Activated CD8-positive, alpha-beta memory T cell treated with anti-CD3 and anti-CD28 coated beads for 36 hours (primary cell): ENCODE measurements around the gene PDE4A. TPM values are rescaled to one million over a fixed set of nuclear protein-coding genes. Genes with fewer than 3 reads are reported as not detected.

Source experiments
- CTCF ChIA-PET: fragments of 350-600 bp; sonication (Branson Sonifier 250); formaldehyde crosslinking; loops from one replicate; lab custom pipeline; 2021; ENCODE audit warnings: antibody characterized with exemption; lab: Charles Lee
- POLR2A ChIA-PET: fragments of 350-600 bp; sonication (Branson Sonifier 250); formaldehyde crosslinking; loops from one replicate; lab custom pipeline; 2021; ENCODE audit warnings: antibody characterized with exemption; lab: Charles Lee
- total RNA-seq, 2 experiments: library from RNA; stranded (reverse); gene quantifications; one replicate each; pipeline ENCODE4 v1.2.3, GENCODE V29; 2021

PDE4A gene
- total RNA-seq, 2 experiments from 2014 or later, result 30.3 to 31.2 TPM

DNA sequence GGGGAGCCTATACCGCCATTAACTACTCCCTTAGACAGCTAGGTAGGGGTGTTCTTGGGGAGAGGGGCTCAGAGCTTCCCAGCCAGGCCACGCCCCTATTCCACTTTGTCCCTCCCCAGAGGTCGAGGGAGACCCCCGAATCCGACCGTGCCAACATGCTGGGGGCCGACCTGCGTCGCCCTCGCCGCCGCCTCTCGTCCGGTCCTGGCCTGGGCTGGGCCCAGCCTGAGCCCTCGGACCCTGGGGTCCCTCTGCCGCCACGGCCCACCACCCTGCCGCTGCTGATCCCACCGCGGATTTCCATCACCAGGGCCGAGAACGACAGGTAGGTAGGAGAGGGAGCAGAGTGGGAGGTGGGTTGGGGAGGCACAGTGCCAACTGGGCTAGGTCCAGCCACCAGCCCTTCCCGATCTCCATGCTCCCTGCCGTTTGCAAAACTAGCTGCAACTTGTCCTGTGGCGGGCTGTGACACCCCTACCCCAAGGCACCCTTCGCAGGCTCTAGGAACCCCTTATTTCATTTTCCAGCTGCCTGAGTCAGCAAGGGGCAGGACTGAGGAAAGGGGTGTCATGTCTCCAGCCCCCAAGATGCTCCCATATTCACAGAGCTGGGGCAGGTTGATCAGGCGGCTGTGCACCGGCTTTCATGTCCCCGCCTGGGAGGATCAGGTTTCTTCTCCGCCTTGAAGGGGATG, 2.6 kb upstream of the PDE4A start:
- CTCF ChIA-PET, result interaction anchor here (0.6 to 22.5 kb wide), 13 partner anchors 9 to 314 kb away, joined by 3 to 647 read pairs (median 3); partner anchors contain the start of genes CDC37, ICAM1 and PDE4A

DNA sequence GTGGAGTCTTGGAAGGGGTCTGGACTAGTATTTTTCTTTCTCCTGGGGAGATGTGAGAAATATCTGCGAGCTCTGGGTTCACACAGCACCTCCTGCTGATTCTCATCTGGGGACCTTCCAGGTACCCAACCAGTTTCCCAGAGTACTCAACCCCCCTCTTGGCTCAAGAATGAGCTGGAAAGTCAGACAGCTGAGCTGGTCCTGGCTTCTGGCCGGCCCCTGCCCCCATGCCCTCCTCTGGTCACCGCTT, 2.2 kb upstream of the PDE4A start:
- ChIA-PET POLR2A (interaction anchor here (1.1 to 4.3 kb wide), 3 partner anchors 9 to 13 kb away, joined by 5 to 27 read pairs (median 12); partner anchors contain the start of gene CDC37), CTCF (interaction anchor here (0.6 to 22.5 kb wide), 10 partner anchors 8 to 960 kb away, joined by 3 to 647 read pairs (median 4); partner anchors contain the start of genes CDC37, ICAM1, KRI1 and PDE4A)

More for the DNA sequence above, 2.6 kb upstream of the PDE4A start:
- POLR2A ChIA-PET, result interaction anchor here (1.1 to 4.3 kb wide), 3 partner anchors 9 to 13 kb away, joined by 5 to 27 read pairs (median 12); partner anchors contain the start of gene CDC37

- CTCF ChIA-PET, result interaction anchor here (0.6 to 22.5 kb wide), 11 partner anchors 8 to 960 kb away, joined by 3 to 647 read pairs (median 3); partner anchors contain the start of genes CDC37, DNMT1, ICAM1 and KRI1
- POLR2A ChIA-PET, result interaction anchor here (0.6 to 4.3 kb wide), 4 partner anchors 9 to 19 kb away, joined by 5 to 27 read pairs (median 8); partner anchors contain the start of gene CDC37
Observed at GRCh38 chr19:10418485-10419199, 1.7 kb upstream of the PDE4A start.

- POLR2A ChIA-PET, result interaction anchor here (0.6 to 4.3 kb wide), 4 partner anchors 8 to 18 kb away, joined by 5 to 27 read pairs (median 8); partner anchors contain the start of gene CDC37
- CTCF ChIA-PET, result interaction anchor here (0.6 to 22.5 kb wide), 4 partner anchors 7 to 224 kb away, joined by 3 to 647 read pairs (median 325); partner anchors contain the start of genes CDC37, DNMT1 and PDE4A
Observed at GRCh38 chr19:10419200-10419645, 1.1 kb upstream of the PDE4A start.

GRCh38 chr19:10419646-10420443, 493 bp upstream of the PDE4A start:
- ChIA-PET POLR2A (interaction anchor here (0.5 to 4.3 kb wide), 5 partner anchors 8 to 454 kb away, joined by 3 to 27 read pairs (median 7); partner anchors contain the start of gene CDC37), CTCF (interaction anchor here (1.3 to 22.5 kb wide), 4 partner anchors 7 to 139 kb away, joined by 4 to 647 read pairs (median 330); partner anchors contain the start of genes CDC37 and PDE4A)

- ChIA-PET CTCF (interaction anchor here (1.3 to 22.5 kb wide), 5 partner anchors 9 to 163 kb away, joined by 3 to 647 read pairs (median 4); partner anchors contain the start of gene CDC37), POLR2A (interaction anchor here (0.6 to 1.8 kb wide), 5 partner anchors 8 to 18 kb away, joined by 3 to 7 read pairs (median 6); partner anchors contain the start of gene CDC37)
Observed at GRCh38 chr19:10421240-10422045, 1.1 kb downstream of the PDE4A start.

GRCh38 chr19:10422046-10422461, 1.7 kb downstream of the PDE4A start:
- ChIA-PET POLR2A (interaction anchor here (0.6 to 1.8 kb wide), 3 partner anchors 9 to 17 kb away, joined by 3 to 6 read pairs (median 6); no protein-coding TSS in a partner anchor), CTCF (interaction anchor here (1.3 to 22.5 kb wide), 4 partner anchors 9 to 163 kb away, joined by 3 to 647 read pairs (median 8); partner anchors contain the start of gene CDC37)

DNA sequence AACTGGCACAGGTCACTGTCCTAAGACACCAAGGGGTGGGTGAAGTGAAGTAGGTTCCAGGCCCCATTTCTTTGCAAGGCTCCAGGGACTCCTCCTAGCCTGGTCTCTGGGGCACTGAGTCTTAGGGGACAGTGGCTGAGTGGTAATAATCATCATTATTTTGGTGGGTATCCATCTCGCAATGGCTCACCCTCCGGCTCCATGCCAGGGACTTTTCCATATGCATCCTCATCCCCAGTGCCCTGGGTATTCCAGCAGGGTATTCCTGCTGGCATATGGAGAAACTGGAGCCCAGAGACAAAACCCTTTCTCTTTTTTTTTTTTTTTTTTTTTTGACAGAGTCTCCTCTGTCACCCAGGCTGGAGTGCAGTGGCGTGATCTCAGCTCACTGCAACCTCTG, 2.5 kb downstream of the PDE4A start:
- ChIA-PET POLR2A (no interaction called here), CTCF (interaction anchor here (0.7 to 22.5 kb wide), 6 partner anchors 13 to 380 kb away, joined by 3 to 647 read pairs (median 4); partner anchors contain the start of genes CDC37 and ICAM1)

- POLR2A ChIA-PET, result interaction anchor here (0.5 to 1.2 kb wide), 2 partner anchors 12 to 18 kb away, joined by 3 to 5 read pairs; no protein-coding TSS in a partner anchor
- CTCF ChIA-PET, result interaction anchor here (1.2 to 22.5 kb wide), 4 partner anchors 12 to 153 kb away, joined by 3 to 647 read pairs (median 4); partner anchors contain the start of genes CDC37 and ICAM1
Observed at GRCh38 chr19:10424011-10424637, 3.8 kb downstream of the PDE4A start.

DNA sequence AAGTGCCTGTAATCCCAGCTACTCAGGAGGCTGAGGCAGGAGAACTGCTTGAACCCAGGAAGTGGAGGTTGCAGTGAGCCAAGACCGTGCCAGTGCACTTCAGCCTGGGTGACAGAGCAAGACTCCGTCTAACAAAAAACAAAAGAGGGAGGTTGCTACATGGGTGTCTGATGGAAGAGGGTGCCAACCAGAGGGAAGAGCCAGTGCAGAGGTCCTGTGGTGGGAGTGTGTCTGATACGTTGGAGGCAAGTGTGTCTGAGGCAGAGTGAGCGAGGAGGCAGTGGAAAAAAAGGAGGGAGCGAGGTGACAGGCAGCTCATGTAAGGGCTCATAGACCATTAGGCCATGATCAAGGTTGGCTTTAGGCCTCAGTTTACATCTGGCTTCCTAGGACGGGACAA, 6.8 kb downstream of the PDE4A start:
- ChIA-PET CTCF (interaction anchor here (0.6 to 22.5 kb wide), 4 partner anchors 19 to 217 kb away, joined by 3 to 647 read pairs (median 4); partner anchors contain the start of gene CDC37), POLR2A (interaction anchor here (1.0 kb wide), 2 partner anchors 9 to 15 kb away, joined by 5 read pairs; no protein-coding TSS in a partner anchor)

GRCh38 chr19:10428996-10429381, 8.7 kb downstream of the PDE4A start:
- ChIA-PET POLR2A (interaction anchor here (0.7 to 1.9 kb wide), 2 partner anchors 24 to 25 kb away, joined by 7 to 9 read pairs; partner anchors contain the start of gene CDC37), CTCF (interaction anchor here (2.0 to 22.5 kb wide), 2 partner anchors 20 to 170 kb away, joined by 6 to 647 read pairs; partner anchors contain the start of gene CDC37)

DNA sequence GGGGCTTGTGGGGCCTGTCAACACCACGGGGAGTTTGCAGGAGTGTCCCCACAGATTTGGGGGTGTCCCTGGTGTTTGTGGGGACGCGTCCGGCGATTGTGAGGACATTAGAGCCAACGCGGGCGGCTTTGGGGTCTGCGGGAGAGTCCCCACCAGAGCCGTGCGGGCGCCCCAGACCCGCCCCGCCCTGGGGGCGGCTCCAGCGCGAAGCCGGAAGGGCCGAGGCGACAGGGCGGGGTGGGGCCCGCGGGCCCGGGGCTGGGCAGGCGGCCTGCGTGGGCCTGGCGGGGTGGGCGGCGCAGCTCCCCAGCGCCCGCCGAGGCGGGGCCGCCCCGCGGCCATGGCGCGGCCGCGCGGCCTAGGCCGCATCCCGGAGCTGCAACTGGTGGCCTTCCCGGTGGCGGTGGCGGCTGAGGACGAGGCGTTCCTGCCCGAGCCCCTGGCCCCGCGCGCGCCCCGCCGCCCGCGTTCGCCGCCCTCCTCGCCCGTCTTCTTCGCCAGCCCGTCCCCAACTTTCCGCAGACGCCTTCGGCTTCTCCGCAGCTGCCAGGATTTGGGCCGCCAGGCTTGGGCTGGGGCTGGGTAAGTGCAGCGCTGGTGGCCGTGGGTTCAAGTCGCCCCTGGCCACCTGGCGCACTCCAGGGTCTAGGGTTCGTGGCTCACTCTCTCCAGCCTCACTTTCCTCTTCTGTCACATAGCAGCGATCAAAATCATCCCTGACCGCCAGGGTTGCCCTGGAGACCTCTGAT, 10.3 kb downstream of the PDE4A start:
- ChIA-PET CTCF (interaction anchor here (0.9 to 22.5 kb wide), 3 partner anchors 10 to 172 kb away, joined by 3 to 647 read pairs (median 12); partner anchors contain the start of genes CDC37 and PDE4A), POLR2A (no interaction called here)

DNA sequence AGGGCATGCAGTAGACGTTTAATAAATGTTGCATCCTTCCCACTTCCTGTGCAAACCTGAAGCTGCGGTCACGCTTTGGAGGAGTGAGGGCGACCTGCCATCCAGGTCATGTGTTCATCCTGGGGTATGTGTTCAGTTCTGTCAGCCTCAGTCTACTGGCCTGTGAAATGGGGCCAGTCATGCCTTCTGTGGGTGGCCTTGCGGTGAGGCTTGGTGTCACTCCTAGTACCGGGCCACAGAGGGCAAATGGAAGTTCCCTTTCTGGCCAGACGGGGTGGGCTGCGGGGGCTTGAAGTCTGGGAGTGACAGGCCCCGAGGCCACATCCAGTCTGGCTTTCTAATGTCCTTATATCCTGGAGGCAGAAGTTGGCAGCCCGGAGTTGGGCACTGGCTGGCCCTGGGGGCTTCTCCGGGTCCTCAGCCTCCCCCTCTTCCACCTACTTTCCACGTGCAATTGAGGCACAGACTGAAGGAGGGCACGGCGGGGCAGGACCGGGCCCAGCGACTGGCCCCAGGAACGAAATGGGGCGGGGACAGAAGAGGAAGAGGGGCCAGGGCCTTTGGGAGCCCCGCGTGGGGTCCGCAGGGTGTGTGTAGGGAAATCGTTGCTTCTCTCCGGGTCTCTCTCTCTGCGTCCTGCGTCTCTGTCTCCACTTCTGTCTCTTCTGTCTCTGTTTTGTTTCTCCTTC, 11.1 kb downstream of the PDE4A start:
- ChIA-PET CTCF (interaction anchor here (2.9 to 22.5 kb wide), 2 partner anchors 10 to 23 kb away, joined by 12 to 647 read pairs; partner anchors contain the start of genes CDC37 and PDE4A), POLR2A (interaction anchor here (0.6 kb wide), 1 partner anchor 63 kb away, joined by 4 read pairs; no protein-coding TSS in a partner anchor)

DNA sequence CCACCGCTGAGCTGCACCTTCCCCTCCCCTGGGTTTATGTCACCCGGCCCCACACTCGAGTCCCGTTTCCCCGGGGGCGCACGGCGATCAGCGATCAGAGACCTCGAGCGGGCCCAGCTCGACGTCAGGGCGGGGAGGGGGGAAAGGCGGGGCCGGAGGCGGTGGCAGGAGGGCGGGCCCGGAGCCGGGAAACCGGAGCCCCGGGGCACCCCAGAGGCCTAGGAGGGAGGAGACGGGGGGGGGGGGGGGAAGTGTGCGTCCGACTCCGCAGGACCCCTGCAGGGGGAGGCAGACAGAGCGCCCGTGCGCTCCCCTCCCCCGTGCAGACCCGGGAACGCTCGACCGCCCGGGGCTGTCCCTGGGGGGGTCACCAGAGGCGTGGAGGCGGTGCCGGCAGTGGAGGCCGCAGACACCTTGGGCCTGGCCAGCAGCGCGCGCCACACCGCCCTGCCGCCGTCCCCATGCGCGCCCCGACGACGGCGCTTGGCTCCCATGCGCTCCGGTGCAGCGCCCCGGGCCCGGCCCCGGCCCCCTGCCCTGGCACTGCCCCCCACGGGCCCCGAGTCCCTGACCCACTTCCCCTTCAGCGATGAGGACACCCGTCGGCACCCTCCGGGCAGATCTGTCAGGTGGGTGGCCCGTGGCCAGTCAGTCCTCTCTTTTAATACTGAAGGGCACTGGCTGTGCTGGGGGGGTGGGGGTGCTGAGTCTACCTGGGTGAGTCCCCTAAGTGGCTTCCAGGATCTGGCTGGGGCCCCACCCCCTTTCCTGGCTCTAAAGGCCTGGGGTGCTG, 11.8 kb downstream of the PDE4A start:
- POLR2A ChIA-PET, result interaction anchor here (0.6 kb wide), 1 partner anchor 64 kb away, joined by 4 read pairs; no protein-coding TSS in a partner anchor
- CTCF ChIA-PET, result interaction anchor here (2.9 to 22.5 kb wide), 2 partner anchors 11 to 24 kb away, joined by 12 to 647 read pairs; partner anchors contain the start of genes CDC37 and PDE4A
